ENCODE results near the gene RXRA. TPM values are rescaled to one million over a fixed set of nuclear protein-coding genes. Genes with fewer than 3 reads are reported as not detected.

The RXRA gene
- total and polyA plus RNA-seq, 3 experiments from 2014 or later = 2.1 to 10.0 (median 9.9) TPM

- Mint-ChIP-seq H3K9me3 (no peaks in the 10 kb centered on the region), H3K36me3 (no peaks in the 10 kb centered on the region), H3K4me3 (no peak overlapping the region), H3K27ac (no peak overlapping the region), H3K27me3 (peaks cover 6 to 16% of the 10 kb centered on the region in 2 donors), H3K4me1 (no peaks in the 10 kb centered on the region)
- ChIA-PET CTCF (interaction anchor here (1.3 kb wide), 1 partner anchor 9 kb away, joined by 3 read pairs; no protein-coding TSS in a partner anchor), POLR2A (no interaction called here)
- no peak overlapping the region for H3K27ac ChIP-seq (ENCODE audit: low read depth, low read length)
- DNase-seq = no peak
- H3K4me3 ChIP-seq (ENCODE audit: low read length) = no peak overlapping the region
- H3K4me1 ChIP-seq (ENCODE audit: insufficient read depth, low read length) = no peaks in the 10 kb centered on the region
- H3K9me3 ChIP-seq (ENCODE audit: low read length) = no peaks in the 10 kb centered on the region
- no peaks in the 10 kb centered on the region for H3K36me3 ChIP-seq (ENCODE audit: insufficient read depth, low read length)
- H3K27me3 ChIP-seq (ENCODE audit: insufficient read depth, low read length, poor library complexity, severe bottlenecking) = no peaks in the 10 kb centered on the region
Measured at GRCh38 chr9:134285215-134285845, 40.9 kb upstream of the RXRA start.

- H3K4me1 ChIP-seq (ENCODE audit: insufficient read depth, low read length) = no peaks in the 10 kb centered on the region
- no peak overlapping the region for H3K27ac ChIP-seq (ENCODE audit: low read depth, low read length)
- no peaks in the 10 kb centered on the region for H3K27me3 ChIP-seq (ENCODE audit: insufficient read depth, low read length, poor library complexity, severe bottlenecking)
- Mint-ChIP-seq H3K36me3 (no peaks in the 10 kb centered on the region), H3K9me3 (no peaks in the 10 kb centered on the region), H3K4me3 (no peak overlapping the region), H3K27ac (no peak overlapping the region), H3K4me1 (no peaks in the 10 kb centered on the region), H3K27me3 (peaks cover 6 to 20% of the 10 kb centered on the region in 2 donors)
- no peaks in the 10 kb centered on the region for H3K9me3 ChIP-seq (ENCODE audit: low read length)
- ChIA-PET POLR2A (no interaction called here), CTCF (no interaction called here)
- H3K36me3 ChIP-seq (ENCODE audit: insufficient read depth, low read length) = no peaks in the 10 kb centered on the region
- H3K4me3 ChIP-seq (ENCODE audit: low read length) = no peak overlapping the region
- DNase-seq = no peak
Measured at GRCh38 chr9:134286471-134287245, 39.6 kb upstream of the RXRA start.

GRCh38 chr9:134287591-134288491, 38.4 kb upstream of the RXRA start:
- no peak overlapping the region for H3K27ac Mint-ChIP-seq
- H3K4me3 Mint-ChIP-seq = no peak overlapping the region
- H3K27me3 ChIP-seq (ENCODE audit: insufficient read depth, low read length, poor library complexity, severe bottlenecking) = no peaks in the 10 kb centered on the region
- H3K36me3 Mint-ChIP-seq = no peaks in the 10 kb centered on the region
- no peaks in the 10 kb centered on the region for H3K9me3 Mint-ChIP-seq
- H3K27me3 Mint-ChIP-seq = peaks cover 6 to 22% of the 10 kb centered on the region in 2 donors
- no peak overlapping the region for H3K4me3 ChIP-seq (ENCODE audit: low read length)
- POLR2A ChIA-PET = no interaction called here
- no peak for DNase-seq
- no peaks in the 10 kb centered on the region for H3K36me3 ChIP-seq (ENCODE audit: insufficient read depth, low read length)
- CTCF ChIA-PET = no interaction called here
- H3K9me3 ChIP-seq (ENCODE audit: low read length) = no peaks in the 10 kb centered on the region
- H3K27ac ChIP-seq (ENCODE audit: low read depth, low read length) = no peak overlapping the region
- no peaks in the 10 kb centered on the region for H3K4me1 ChIP-seq (ENCODE audit: insufficient read depth, low read length)
- no peaks in the 10 kb centered on the region for H3K4me1 Mint-ChIP-seq

- H3K4me1 Mint-ChIP-seq = no peaks in the 10 kb centered on the region
- Histone ChIP-seq H3K4me1 (ENCODE audit: insufficient read depth, low read length) (no peaks in the 10 kb centered on the region), H3K36me3 (ENCODE audit: insufficient read depth, low read length) (no peaks in the 10 kb centered on the region), H3K4me3 (ENCODE audit: low read length) (no peak overlapping the region), H3K27me3 (ENCODE audit: insufficient read depth, low read length, poor library complexity, severe bottlenecking) (no peaks in the 10 kb centered on the region), H3K9me3 (ENCODE audit: low read length) (no peaks in the 10 kb centered on the region), H3K27ac (ENCODE audit: low read depth, low read length) (no peak overlapping the region)
- POLR2A ChIA-PET = no interaction called here
- no peaks in the 10 kb centered on the region for H3K9me3 Mint-ChIP-seq
- CTCF ChIA-PET = no interaction called here
- no peak for DNase-seq
- peaks cover 6 to 22% of the 10 kb centered on the region in 2 donors for H3K27me3 Mint-ChIP-seq
- H3K4me3 Mint-ChIP-seq = no peak overlapping the region
- H3K27ac Mint-ChIP-seq = no peak overlapping the region
- no peaks in the 10 kb centered on the region for H3K36me3 Mint-ChIP-seq
Measured at GRCh38 chr9:134288746-134289145, 37.5 kb upstream of the RXRA start.

- Mint-ChIP-seq H3K4me3 (no peak overlapping the region), H3K27me3 (peaks cover 6 to 20% of the 10 kb centered on the region in 2 donors), H3K36me3 (no peaks in the 10 kb centered on the region), H3K27ac (no peak overlapping the region), H3K4me1 (no peaks in the 10 kb centered on the region), H3K9me3 (no peaks in the 10 kb centered on the region)
- ChIA-PET POLR2A (no interaction called here), CTCF (no interaction called here)
- H3K27ac ChIP-seq (ENCODE audit: low read depth, low read length) = no peak overlapping the region
- H3K4me3 ChIP-seq (ENCODE audit: low read length) = no peak overlapping the region
- no peaks in the 10 kb centered on the region for H3K36me3 ChIP-seq (ENCODE audit: insufficient read depth, low read length)
- no peaks in the 10 kb centered on the region for H3K4me1 ChIP-seq (ENCODE audit: insufficient read depth, low read length)
- H3K9me3 ChIP-seq (ENCODE audit: low read length) = no peaks in the 10 kb centered on the region
- no peaks in the 10 kb centered on the region for H3K27me3 ChIP-seq (ENCODE audit: insufficient read depth, low read length, poor library complexity, severe bottlenecking)
- DNase-seq = no peak
Measured at GRCh38 chr9:134289241-134289875, 36.9 kb upstream of the RXRA start.

GRCh38 chr9:134290603-134291451, 35.4 kb upstream of the RXRA start:
- no peak for DNase-seq
- H3K36me3 ChIP-seq (ENCODE audit: insufficient read depth, low read length) = no peaks in the 10 kb centered on the region
- no peak overlapping the region for H3K4me3 ChIP-seq (ENCODE audit: low read length)
- Mint-ChIP-seq H3K27ac (peak overlapping the region in 1 of 8 donors; percentile 38), H3K9me3 (no peaks in the 10 kb centered on the region), H3K4me3 (no peak overlapping the region), H3K4me1 (peaks cover 0 to 1% (median under 1%) of the 10 kb centered on the region in 3 donors), H3K36me3 (no peaks in the 10 kb centered on the region), H3K27me3 (peaks cover 4 to 18% of the 10 kb centered on the region in 2 donors)
- no peaks in the 10 kb centered on the region for H3K4me1 ChIP-seq (ENCODE audit: insufficient read depth, low read length)
- no peaks in the 10 kb centered on the region for H3K9me3 ChIP-seq (ENCODE audit: low read length)
- H3K27me3 ChIP-seq (ENCODE audit: insufficient read depth, low read length, poor library complexity, severe bottlenecking) = no peaks in the 10 kb centered on the region
- H3K27ac ChIP-seq (ENCODE audit: low read depth, low read length) = no peak overlapping the region
- POLR2A ChIA-PET = no interaction called here
- CTCF ChIA-PET = no interaction called here

- ChIA-PET POLR2A (no interaction called here), CTCF (no interaction called here)
- Histone ChIP-seq H3K9me3 (ENCODE audit: low read length) (no peaks in the 10 kb centered on the region), H3K27ac (ENCODE audit: low read depth, low read length) (no peak overlapping the region), H3K27me3 (ENCODE audit: insufficient read depth, low read length, poor library complexity, severe bottlenecking) (no peaks in the 10 kb centered on the region), H3K36me3 (ENCODE audit: insufficient read depth, low read length) (no peaks in the 10 kb centered on the region), H3K4me1 (ENCODE audit: insufficient read depth, low read length) (no peaks in the 10 kb centered on the region), H3K4me3 (ENCODE audit: low read length) (no peak overlapping the region)
- Mint-ChIP-seq H3K4me1 (peaks cover 2 to 5% (median 4%) of the 10 kb centered on the region in 3 donors), H3K9me3 (no peaks in the 10 kb centered on the region), H3K27ac (no peak overlapping the region), H3K36me3 (no peaks in the 10 kb centered on the region), H3K27me3 (peaks cover 6 to 22% of the 10 kb centered on the region in 2 donors), H3K4me3 (no peak overlapping the region)
- no peak for DNase-seq
Measured at GRCh38 chr9:134291452-134291881, 34.8 kb upstream of the RXRA start.

All from CD8-positive, alpha-beta memory T cell (primary cell).